IPS-15b (cell line): Measurements from ENCODE around the gene RALGPS2.

Source experiments
- H3K27me3 ChIP-seq: one replicate; pipeline ENCODE4 v1.6.1; 2013; ENCODE audit warnings: low read length; ENCODE audit not compliant: control insufficient read depth, insufficient read depth
- H3K36me3 ChIP-seq: one replicate; pipeline ENCODE4 v1.6.1; 2013; ENCODE audit warnings: low read length; ENCODE audit not compliant: control insufficient read depth, insufficient read depth
- H3K4me1 ChIP-seq: one replicate; pipeline ENCODE4 v1.6.1; 2013; ENCODE audit warnings: mild to moderate bottlenecking, low read length; ENCODE audit not compliant: control insufficient read depth, insufficient read depth
- H3K4me3 ChIP-seq: one replicate; pipeline ENCODE4 v1.5.1; 2013; ENCODE audit warnings: low read depth, low read length
- H3K9ac ChIP-seq: one replicate; pipeline ENCODE4 v1.6.1; 2013; ENCODE audit warnings: low read depth, mild to moderate bottlenecking, low read length
- H3K9me3 ChIP-seq: one replicate; pipeline ENCODE4 v1.6.1; 2013; ENCODE audit warnings: mild to moderate bottlenecking, low read length; ENCODE audit not compliant: control insufficient read depth, insufficient read depth

RALGPS2 gene

DNA sequence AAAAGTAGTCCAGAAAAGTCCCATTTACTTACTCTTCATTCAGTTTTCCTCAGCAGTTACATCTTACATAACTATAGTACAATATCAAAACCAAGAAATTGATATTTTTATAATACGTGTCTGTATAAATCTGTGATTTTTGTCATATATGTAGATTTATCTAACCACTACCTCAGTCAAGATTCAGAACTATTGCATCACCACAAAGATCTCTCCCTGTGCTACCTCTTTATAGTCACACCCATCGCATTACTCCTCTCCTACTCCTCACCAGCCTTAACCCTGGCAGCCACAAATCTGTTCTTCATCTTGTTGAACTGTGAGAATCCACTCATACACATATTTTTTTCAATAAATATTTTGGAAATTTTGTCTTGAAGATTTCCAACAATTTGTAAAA lies 72.5 kb downstream of the RALGPS2 start:
- no peak overlapping the region for H3K4me3 ChIP-seq
- no peaks in the 10 kb centered on the region for H3K27me3 ChIP-seq
- H3K4me1 ChIP-seq = no peaks in the 10 kb centered on the region
- H3K9me3 ChIP-seq = no peaks in the 10 kb centered on the region
- no peak overlapping the region for H3K9ac ChIP-seq
- no peaks in the 10 kb centered on the region for H3K36me3 ChIP-seq

GRCh38 chr1:178798232-178798861 lies 73.3 kb downstream of the RALGPS2 start:
- Histone ChIP-seq H3K4me3 (no peak overlapping the region), H3K27me3 (no peaks in the 10 kb centered on the region), H3K4me1 (no peaks in the 10 kb centered on the region), H3K36me3 (no peaks in the 10 kb centered on the region), H3K9me3 (no peaks in the 10 kb centered on the region), H3K9ac (no peak overlapping the region)

- H3K4me3 ChIP-seq = no peak overlapping the region
- no peaks in the 10 kb centered on the region for H3K36me3 ChIP-seq
- H3K27me3 ChIP-seq = no peaks in the 10 kb centered on the region
- H3K9ac ChIP-seq = no peak overlapping the region
- no peaks in the 10 kb centered on the region for H3K4me1 ChIP-seq
- H3K9me3 ChIP-seq = no peaks in the 10 kb centered on the region
Observed at GRCh38 chr1:178802873-178803272, 77.8 kb downstream of the RALGPS2 start.

DNA sequence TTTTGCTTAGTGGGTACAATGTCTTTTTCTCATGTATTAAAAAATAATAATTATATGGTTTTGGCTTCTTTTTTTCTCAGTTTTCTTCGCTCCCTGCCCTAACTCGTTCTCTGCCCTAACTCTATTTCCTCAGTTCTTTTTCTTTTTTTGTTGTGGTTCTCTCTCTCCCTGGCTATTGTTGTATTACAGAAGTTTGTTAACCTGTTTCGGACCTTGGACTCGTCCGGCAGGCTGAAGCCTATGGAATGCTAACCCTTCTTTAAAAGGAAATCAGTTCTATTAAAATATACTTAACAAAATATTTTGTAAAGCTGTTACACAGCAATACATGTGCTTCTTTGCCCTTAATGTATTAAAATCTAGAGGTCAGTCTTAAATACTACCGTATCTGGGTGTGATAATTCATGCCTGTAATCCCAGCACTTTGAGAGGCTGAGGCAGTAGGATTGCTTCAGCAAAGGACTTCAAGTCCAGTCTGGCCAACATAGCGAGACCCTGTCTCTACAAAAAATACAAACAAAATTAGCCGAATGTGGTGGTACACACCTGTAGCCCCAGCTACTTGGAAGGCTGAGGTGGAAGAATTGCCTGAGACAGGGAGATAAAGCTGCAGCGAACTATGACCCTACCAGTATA lies 81.7 kb downstream of the RALGPS2 start:
- Histone ChIP-seq H3K36me3 (peaks cover 2% of the 10 kb centered on the region), H3K9ac (no peak overlapping the region), H3K4me1 (no peaks in the 10 kb centered on the region), H3K4me3 (no peak overlapping the region), H3K9me3 (no peaks in the 10 kb centered on the region), H3K27me3 (no peaks in the 10 kb centered on the region)

DNA sequence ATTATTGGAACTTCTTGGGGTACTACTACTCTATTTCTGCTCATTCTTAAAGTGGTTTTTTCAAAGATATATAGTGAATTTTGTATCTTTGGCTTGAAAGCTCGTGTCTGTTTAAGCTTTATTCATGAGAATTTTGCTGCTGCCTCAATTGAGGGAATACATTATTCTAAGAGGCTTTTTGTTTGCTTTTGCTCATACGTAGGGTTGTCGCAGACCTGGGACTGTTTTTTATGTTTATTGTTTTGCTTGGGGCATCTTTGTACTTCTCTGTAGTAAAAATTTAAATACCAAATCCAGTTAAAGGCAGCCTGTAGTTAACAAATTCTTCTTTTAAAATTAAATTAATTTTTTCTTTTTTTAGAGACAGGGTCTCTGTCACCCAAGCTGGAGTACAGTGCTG lies 83.5 kb downstream of the RALGPS2 start:
- Histone ChIP-seq H3K4me3 (no peak overlapping the region), H3K36me3 (peaks cover 2% of the 10 kb centered on the region), H3K9me3 (no peaks in the 10 kb centered on the region), H3K4me1 (no peaks in the 10 kb centered on the region), H3K27me3 (no peaks in the 10 kb centered on the region), H3K9ac (no peak overlapping the region)

GRCh38 chr1:178810585-178810984 lies 85.5 kb downstream of the RALGPS2 start:
- Histone ChIP-seq H3K4me1 (no peaks in the 10 kb centered on the region), H3K9me3 (no peaks in the 10 kb centered on the region), H3K9ac (no peak overlapping the region), H3K4me3 (no peak overlapping the region), H3K27me3 (no peaks in the 10 kb centered on the region), H3K36me3 (peaks cover 2% of the 10 kb centered on the region)

GRCh38 chr1:178818416-178818815 lies 93.4 kb downstream of the RALGPS2 start:
- no peak overlapping the region for H3K9ac ChIP-seq
- no peak overlapping the region for H3K4me3 ChIP-seq
- no peaks in the 10 kb centered on the region for H3K4me1 ChIP-seq
- H3K27me3 ChIP-seq = no peaks in the 10 kb centered on the region
- H3K9me3 ChIP-seq = no peaks in the 10 kb centered on the region
- H3K36me3 ChIP-seq = no peaks in the 10 kb centered on the region

- Histone ChIP-seq H3K4me3 (no peak overlapping the region), H3K9ac (no peak overlapping the region), H3K27me3 (no peaks in the 10 kb centered on the region), H3K4me1 (no peaks in the 10 kb centered on the region), H3K9me3 (no peaks in the 10 kb centered on the region), H3K36me3 (no peaks in the 10 kb centered on the region)
Observed at GRCh38 chr1:178819123-178819522, 94.1 kb downstream of the RALGPS2 start.

GRCh38 chr1:178821134-178821866 lies 96.3 kb downstream of the RALGPS2 start:
- Histone ChIP-seq H3K9me3 (no peaks in the 10 kb centered on the region), H3K27me3 (no peaks in the 10 kb centered on the region), H3K9ac (peak overlapping the region; percentile 29), H3K4me3 (no peak overlapping the region), H3K36me3 (no peaks in the 10 kb centered on the region), H3K4me1 (no peaks in the 10 kb centered on the region)

GRCh38 chr1:178825167-178825566 lies 100.1 kb downstream of the RALGPS2 start:
- Histone ChIP-seq H3K27me3 (no peaks in the 10 kb centered on the region), H3K36me3 (no peaks in the 10 kb centered on the region), H3K9me3 (no peaks in the 10 kb centered on the region), H3K9ac (no peak overlapping the region), H3K4me1 (no peaks in the 10 kb centered on the region), H3K4me3 (no peak overlapping the region)

GRCh38 chr1:178844436-178844835 lies 119.4 kb downstream of the RALGPS2 start:
- H3K4me1 ChIP-seq = no peaks in the 10 kb centered on the region
- H3K36me3 ChIP-seq = no peaks in the 10 kb centered on the region
- H3K9ac ChIP-seq = no peak overlapping the region
- H3K4me3 ChIP-seq = no peak overlapping the region
- no peaks in the 10 kb centered on the region for H3K27me3 ChIP-seq
- no peaks in the 10 kb centered on the region for H3K9me3 ChIP-seq

DNA sequence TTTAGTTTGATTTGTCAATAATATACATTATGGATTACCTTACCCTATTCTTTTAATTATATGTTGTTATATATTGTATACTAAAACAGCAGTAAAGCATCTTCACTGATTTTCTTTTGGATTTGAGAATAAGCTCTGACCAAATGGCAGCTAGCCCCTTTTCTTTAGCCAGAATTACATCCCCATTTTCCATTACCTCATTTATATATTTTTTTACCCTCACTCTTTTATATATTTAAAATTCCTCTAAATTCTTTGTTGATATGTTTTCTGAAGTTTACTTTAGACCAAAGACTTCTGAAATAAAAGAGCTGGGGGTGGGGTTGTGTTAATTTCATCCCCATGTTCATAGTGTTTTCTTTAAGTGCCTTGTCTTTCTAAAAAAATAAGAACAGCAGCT lies 121.3 kb downstream of the RALGPS2 start:
- no peaks in the 10 kb centered on the region for H3K27me3 ChIP-seq
- H3K36me3 ChIP-seq = no peaks in the 10 kb centered on the region
- no peaks in the 10 kb centered on the region for H3K4me1 ChIP-seq
- no peak overlapping the region for H3K9ac ChIP-seq
- H3K4me3 ChIP-seq = no peak overlapping the region
- no peaks in the 10 kb centered on the region for H3K9me3 ChIP-seq
